Tibial artery (tissue), 4 donors: Measurements from ENCODE around the gene COX7A2L.

ENCODE experiments used
- DNase-seq, 2 donors: peaks; one replicate each; pipeline ENCODE4 v3.0.0-alpha.2; 2019
- H3K27ac ChIP-seq, 2 donors: fragments of 200-600 bp; sonication (generic) in 1 of 2; 1 replicate in 1 of 2; 2 replicates in 1 of 2; pipeline ENCODE4 v1.5.1; 2018 to 2019; ENCODE audit warnings: mild to moderate bottlenecking in 1 of 2
- H3K27me3 ChIP-seq, 2 donors: fragments of 200-600 bp; sonication (generic) in 1 of 2; one replicate each; pipeline versions ENCODE4 v1.5.1 to v1.6.0; 2016 to 2019
- H3K36me3 ChIP-seq, 3 donors: fragments of 200-600 bp; sonication (generic) in 2 of 3; one replicate each; pipeline ENCODE4 v1.5.1; 2016 to 2019; ENCODE audit warnings: mild to moderate bottlenecking in 2 of 3
- H3K4me1 ChIP-seq, 4 donors: fragments of 200-600 bp; sonication (generic) in 2 of 4; 1 replicate in 3 of 4; 2 replicates in 1 of 4; pipeline ENCODE4 v1.5.1; 2016 to 2019
- H3K4me3 ChIP-seq, 2 donors: fragments of 200-600 bp; sonication (generic) in 1 of 2; 1 replicate in 1 of 2; 2 replicates in 1 of 2; pipeline ENCODE4 v1.5.1; 2018 to 2019; ENCODE audit warnings: mild to moderate bottlenecking in 2 of 2
- H3K9me3 ChIP-seq, 3 donors: fragments of 200-600 bp; sonication (generic) in 1 of 3; one replicate each; pipeline ENCODE4 v1.5.1; 2016 to 2019
- CTCF ChIP-seq, 2 experiments: fragments of 200-600 bp in 1 of 2; fragments of 450-650 bp in 1 of 2; IDR thresholded peaks; one replicate each; pipeline ENCODE4 v1.5.1; 2017 to 2019; ENCODE audit warnings: antibody characterized with exemption in 2 of 2, mild to moderate bottlenecking in 1 of 2, moderate library complexity in 1 of 2
- intact Hi-C: fragments of 100-400 bp; cut with DNase I; formaldehyde crosslinking; loops from one replicate; pipeline ENCODE4 v1.15.0; 2023; ENCODE audit warnings: low total_unique reads

The COX7A2L gene

DNA sequence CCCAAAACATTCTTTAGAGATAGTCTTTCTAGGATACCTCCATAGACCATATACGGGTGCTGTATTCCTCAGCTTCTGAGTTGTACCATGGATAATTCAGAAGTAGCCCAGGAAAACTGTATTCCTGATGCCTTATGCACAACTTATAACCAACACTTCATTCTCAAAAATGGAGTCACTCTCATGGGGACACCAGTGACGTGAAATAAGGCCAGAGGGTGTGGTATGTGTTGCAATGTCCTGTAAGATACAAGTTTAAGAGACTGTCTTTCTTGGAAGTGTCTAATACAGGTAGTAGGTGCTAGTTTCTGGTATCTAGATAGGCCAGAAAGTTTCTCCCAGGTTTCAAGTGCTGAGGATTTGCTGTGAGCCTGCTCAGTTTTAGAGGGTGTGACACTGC, 36.1 kb downstream of the COX7A2L start:
- Histone ChIP-seq H3K9me3 (no peaks in the 10 kb centered on the region), H3K27ac (no peak overlapping the region), H3K27me3 (no peaks in the 10 kb centered on the region), H3K4me3 (no peak overlapping the region), H3K4me1 (no peaks in the 10 kb centered on the region), H3K36me3 (peaks cover 4 to 45% (median 19%) of the 10 kb centered on the region in 3 donors)
- intact Hi-C loops: loop anchor here (5.0 kb wide), 1 partner anchor 228 kb away; no protein-coding TSS in a partner anchor
- no peak for DNase-seq
- TF ChIP-seq CTCF (IDR thresholded peaks at IDR 0.05): no peak

DNA sequence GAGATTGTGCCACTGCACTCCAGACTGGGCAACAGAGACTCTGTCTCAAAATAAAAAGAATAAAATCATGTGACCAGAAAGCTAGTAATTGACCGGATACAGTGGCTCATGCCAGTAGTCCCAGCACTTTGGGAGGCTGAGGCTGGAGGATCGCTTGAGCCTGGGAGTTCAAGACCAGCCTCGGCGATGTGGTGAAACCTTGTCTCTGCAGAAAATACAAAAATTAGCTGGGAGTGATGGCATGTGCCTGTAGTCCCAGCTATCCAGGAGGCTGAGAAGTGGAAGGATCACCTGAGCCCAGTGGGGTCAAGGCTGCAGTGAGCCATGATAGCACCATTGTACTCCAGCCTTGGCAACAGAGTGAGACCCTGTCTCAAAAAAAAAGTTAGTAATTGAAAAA, 36.8 kb downstream of the COX7A2L start:
- Histone ChIP-seq H3K36me3 (peaks cover 4 to 45% (median 14%) of the 10 kb centered on the region in 3 donors), H3K27ac (no peak overlapping the region), H3K4me1 (no peaks in the 10 kb centered on the region), H3K4me3 (no peak overlapping the region), H3K9me3 (no peaks in the 10 kb centered on the region), H3K27me3 (no peaks in the 10 kb centered on the region)
- TF ChIP-seq CTCF (IDR thresholded peaks at IDR 0.05): no peak
- intact Hi-C loops: no loop called here
- no peak for DNase-seq

- Histone ChIP-seq H3K4me3 (no peak overlapping the region), H3K27me3 (no peaks in the 10 kb centered on the region), H3K4me1 (no peaks in the 10 kb centered on the region), H3K27ac (no peak overlapping the region), H3K9me3 (no peaks in the 10 kb centered on the region), H3K36me3 (peaks cover 4 to 51% (median 17%) of the 10 kb centered on the region in 3 donors)
- TF ChIP-seq CTCF (IDR thresholded peaks at IDR 0.05): no peak
- DNase-seq: no peak
- intact Hi-C loops: no loop called here
These were observed 39.5 kb downstream of the COX7A2L start for GRCh38 chr2:42321452-42322064.

GRCh38 chr2:42319265-42319664, 41.8 kb downstream of the COX7A2L start:
- H3K36me3 ChIP-seq: peaks cover 3 to 49% (median 7%) of the 10 kb centered on the region in 3 donors
- TF ChIP-seq CTCF (IDR thresholded peaks at IDR 0.05): no peak
- no peak overlapping the region for H3K4me3 ChIP-seq
- DNase-seq: no peak
- intact Hi-C loops: no loop called here
- H3K27ac ChIP-seq: no peak overlapping the region
- H3K27me3 ChIP-seq: no peaks in the 10 kb centered on the region
- H3K4me1 ChIP-seq: no peaks in the 10 kb centered on the region
- no peaks in the 10 kb centered on the region for H3K9me3 ChIP-seq

- H3K36me3 ChIP-seq: peaks cover 3 to 43% (median 7%) of the 10 kb centered on the region in 3 donors
- H3K4me3 ChIP-seq: no peak overlapping the region
- no peak for TF ChIP-seq CTCF (IDR thresholded peaks at IDR 0.05)
- intact Hi-C loops: no loop called here
- no peak for DNase-seq
- H3K27ac ChIP-seq: no peak overlapping the region
- no peaks in the 10 kb centered on the region for H3K9me3 ChIP-seq
- H3K27me3 ChIP-seq: no peaks in the 10 kb centered on the region
- H3K4me1 ChIP-seq: no peaks in the 10 kb centered on the region
These were observed 43.1 kb downstream of the COX7A2L start for GRCh38 chr2:42317945-42318344.

DNA sequence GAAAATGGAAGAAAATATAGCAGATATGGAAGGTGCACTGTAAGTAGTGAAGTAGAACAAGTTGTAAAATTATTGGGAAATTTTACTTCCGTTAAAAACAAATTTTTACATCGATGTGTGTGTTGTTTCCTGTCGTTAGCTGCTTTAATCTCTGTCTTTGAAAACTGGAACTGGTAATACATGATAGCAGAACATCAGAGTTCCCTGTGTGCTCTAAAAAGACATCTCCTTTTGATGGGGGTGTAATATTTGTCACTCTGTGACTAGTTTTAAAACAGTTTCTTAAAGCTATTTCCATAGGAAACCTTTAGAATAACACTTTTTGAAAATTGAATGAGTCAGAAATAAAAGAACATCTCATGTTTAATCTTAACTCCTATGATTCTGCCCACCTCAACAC, 43.5 kb downstream of the COX7A2L start:
- Histone ChIP-seq H3K9me3 (no peaks in the 10 kb centered on the region), H3K27ac (no peak overlapping the region), H3K4me1 (no peaks in the 10 kb centered on the region), H3K27me3 (no peaks in the 10 kb centered on the region), H3K36me3 (peaks cover 3 to 43% (median 7%) of the 10 kb centered on the region in 3 donors), H3K4me3 (no peak overlapping the region)
- TF ChIP-seq CTCF (IDR thresholded peaks at IDR 0.05): no peak
- DNase-seq: no peak
- intact Hi-C loops: no loop called here
